GM19240 (cell line): ENCODE measurements around the gene ATG9A.

Experiments used
- DNase-seq: peaks from one replicate; pipeline ENCODE4 v3.0.0; 2011; ENCODE audit warnings: low spot score; ENCODE audit not compliant: insufficient read length

Gene ATG9A

DNA sequence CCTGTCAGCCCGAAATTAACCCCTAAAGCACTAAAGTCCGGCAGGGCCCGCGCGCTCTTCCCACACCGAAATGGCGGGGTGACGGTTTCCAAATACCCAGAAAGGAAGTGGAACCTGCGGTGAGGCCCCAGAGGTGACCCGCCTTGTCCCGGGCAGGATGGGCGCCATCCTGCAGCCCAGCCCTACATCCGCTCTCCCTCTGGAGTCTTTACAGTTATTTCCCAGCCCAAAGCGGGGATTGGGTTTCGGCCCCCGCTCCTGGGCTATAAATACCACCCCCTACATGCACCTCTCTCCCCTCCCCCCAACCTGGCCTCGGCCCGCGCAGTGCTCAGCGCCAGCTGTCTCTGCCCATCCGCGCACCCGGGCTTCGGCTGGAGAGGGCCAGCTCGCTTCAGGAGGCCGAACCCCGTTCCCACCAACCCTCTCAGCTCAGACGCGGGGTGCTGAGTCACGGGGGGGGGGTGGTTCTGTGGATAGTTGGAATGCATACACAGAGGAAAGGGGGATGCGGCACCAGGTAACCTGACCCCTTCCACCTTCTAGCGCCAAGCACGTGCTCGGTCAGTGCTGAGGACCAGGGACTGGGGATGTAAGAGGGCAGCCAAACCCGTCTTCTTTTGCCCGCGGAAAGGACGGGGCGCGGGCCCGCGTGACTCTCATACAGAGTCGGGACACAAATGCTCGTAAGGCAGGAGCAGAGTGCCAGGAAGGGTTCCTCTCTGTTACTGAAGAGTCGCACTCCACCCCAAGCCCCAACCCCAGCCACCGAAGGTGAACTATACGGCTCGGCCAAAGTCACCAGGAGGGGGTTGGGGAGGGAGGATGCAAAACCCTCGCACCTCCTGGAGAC lies 23.7 kb upstream of the ATG9A start, which contains the start of gene TUBA4B:
TUBA4B (plus strand) TSS at position 344 of the 853 bp plus-strand sequence; CDS start at position 509, 165 bp downstream.
- DNase-seq, result no peak

DNA sequence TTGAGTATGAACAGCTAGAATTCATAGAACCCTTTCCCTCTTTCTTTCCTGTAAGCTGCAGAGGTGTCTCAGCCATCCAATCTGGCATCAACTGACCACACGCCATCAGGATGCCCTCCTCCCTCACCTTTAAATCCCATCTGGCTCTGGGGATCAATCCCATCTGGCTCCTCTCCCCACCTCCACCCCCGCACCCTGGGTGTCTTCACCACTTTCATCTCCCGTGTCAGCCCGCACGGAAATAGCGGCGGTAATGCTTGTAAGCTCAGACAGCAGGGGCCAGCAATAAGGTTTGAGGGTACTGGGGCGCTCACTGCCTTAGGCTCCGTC lies 23.1 kb upstream of the ATG9A start:
- no peak for DNase-seq

DNA sequence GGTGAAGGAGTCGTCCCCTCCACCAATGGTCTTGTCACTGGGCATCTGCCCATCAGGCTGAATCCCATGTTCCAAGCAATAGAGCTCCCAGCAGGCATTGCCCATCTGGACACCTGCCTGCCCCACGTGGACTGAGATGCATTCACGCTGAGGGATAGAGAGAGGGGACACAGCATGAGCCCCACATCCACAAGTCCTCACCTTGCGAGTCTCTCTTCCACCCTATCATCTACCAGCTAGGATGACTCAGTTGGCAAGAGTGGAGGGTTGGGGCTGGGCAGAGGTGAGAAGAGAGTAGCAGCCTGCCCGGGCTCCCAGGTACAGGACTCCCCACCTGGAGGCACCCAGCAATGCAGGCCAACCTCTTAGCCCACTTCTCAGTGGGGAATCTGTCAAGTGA lies 22.6 kb upstream of the ATG9A start:
- no peak for DNase-seq

GRCh38 chr2:219251656-219252055 lies 22.2 kb upstream of the ATG9A start:
- DNase-seq, result no peak

DNA sequence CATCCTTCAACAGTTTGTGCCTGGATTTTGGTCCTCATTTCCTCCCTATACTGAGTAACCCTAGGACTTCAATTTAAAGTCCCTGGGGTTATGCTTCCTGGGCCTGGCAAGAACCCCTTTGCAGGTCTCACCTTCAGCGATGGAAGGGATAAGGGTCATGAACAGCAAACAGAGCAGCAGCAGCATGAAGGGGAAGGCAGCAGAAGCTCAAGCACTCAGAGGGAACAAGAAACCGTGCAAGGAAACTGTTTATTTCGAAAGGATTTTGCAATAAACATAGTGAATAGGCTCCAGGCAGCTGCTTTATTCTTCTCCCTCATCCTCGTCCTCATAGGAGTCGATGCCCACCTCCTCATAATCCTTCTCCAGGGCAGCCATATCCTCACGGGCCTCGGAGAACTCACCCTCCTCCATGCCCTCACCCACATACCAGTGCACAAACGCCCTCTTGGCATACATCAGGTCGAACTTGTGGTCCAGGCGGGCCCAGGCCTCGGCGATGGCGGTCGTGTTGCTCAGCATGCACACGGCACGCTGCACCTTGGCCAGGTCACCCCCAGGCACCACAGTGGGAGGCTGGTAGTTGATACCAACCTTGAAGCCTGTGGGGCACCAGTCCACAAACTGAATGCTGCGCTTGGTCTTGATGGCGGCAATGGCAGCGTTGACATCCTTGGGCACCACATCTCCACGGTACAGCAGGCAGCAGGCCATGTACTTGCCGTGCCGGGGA lies 20.8 kb upstream of the ATG9A start:
- DNase-seq, result no peak

DNA sequence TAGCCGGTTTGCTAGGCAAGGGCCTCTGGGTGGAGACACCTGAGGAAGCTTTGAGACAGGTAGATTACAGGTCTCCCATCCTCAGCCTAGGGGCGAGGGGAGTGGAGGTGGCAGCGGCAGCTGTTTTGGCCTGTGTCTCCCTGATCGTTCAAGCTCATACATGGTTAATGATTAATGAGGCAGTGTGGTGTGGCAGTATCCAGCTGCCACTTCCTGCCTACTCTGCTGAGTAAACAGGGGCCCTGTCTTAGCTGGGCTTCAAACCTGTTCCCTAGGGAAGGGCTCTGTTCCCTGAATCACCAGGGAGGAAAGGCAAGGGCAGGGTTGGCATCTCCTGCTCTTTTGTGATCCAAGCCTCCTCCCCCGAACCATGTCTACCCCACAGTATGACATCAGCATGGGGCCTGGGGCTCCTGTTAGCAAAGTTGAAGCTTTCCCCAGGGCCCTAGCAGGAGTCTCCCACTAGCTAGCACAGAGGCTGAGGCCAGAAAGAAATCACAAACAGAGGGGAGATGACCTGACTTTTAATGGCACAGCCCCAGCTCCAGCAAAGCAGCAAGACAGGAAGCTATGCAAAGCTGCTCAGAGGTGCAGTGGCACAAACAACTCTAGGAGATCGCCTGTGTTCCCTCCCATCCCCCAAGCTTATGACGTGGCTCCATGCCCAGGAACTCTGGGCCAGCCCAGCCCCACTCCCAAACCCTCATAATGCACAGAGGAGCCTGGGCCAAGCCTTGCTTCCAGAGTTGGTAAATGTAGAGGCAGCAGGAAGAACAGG lies 20.0 kb upstream of the ATG9A start:
- no peak for DNase-seq

DNA sequence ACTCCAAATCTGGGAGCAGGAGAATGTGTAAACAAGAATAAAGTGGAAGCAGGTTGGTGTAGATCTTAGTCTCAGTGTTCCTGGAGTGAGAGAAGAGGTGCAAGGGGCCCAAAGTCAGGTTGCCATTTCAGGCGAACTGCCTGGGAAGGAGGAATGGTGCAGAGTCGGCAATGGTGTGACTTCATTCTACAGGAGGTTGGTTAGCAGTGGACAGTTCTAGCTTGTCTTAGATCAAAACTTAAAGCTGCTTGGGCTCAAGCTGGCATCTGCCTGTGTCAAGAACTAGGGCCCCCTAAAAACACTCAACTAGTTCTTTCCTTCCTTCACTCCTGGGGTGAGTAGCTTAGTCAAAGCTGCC lies 19.4 kb upstream of the ATG9A start:
- DNase-seq, result no peak

- no peak for DNase-seq
Measured at GRCh38 chr2:219247678-219248642, 18.5 kb upstream of the ATG9A start.

- DNase-seq, result no peak
Measured at GRCh38 chr2:219246559-219246958, 17.1 kb upstream of the ATG9A start.

DNA sequence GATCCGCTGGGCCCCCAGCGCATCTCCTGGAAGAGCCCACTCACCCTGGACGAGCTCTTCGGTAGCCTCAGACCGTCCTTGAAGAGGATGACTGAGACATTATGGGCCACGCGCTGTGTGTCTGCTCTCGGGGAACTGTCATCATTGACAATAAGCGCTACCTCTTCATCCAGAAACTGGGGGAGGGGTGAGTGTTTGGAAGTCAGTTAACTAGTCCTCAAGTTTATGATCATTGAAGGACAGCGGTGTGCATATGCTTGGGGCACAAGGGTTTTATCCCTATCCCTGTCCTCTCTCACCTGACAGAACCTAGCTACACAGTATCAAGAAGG lies 16.4 kb upstream of the ATG9A start:
- DNase-seq, result no peak

DNA sequence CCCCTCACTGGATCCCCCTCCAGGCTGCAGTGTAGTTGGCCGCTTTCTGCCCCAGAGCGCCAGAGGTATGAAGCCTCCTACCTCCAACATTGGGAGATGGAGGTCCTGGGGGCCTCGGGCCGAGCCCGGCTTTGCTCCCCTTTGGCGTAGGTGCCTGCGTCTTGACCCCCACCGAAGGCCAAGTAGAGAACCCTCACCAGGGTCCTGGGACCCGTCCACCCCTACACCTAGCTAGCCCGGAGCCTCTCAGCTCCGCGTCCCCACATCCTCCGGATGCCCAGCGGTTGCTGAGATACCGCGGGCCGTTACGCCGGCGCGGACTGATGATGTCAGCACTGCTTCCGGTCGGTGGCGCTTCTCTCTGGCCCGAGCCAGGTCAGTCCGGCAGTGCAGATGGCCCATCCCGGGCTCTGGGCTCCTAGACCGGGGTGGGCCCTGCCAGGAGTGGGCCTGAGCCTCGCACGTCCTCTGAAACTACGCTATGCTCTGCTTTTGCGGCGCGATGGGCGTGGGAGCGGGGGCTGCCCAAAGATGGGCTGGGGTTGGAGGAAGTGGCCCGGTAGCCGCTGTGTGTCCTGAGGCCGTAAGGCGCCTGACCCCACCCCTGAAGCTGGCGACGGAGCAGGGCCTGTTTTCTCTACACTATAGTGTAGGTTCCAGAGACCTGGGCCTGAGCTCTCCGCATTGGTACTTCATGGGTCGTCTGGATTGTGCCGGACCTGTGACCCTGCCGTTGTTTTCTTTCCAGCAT lies 15.9 kb upstream of the ATG9A start, which contains the start of the genes GLB1L and STK16:
GLB1L (minus strand) TSS at position 297 of the 751 bp plus-strand sequence. CDS start 1,871 bp downstream, outside the sequence.
STK16 (plus strand) TSS at position 332 of the 751 bp plus-strand sequence. CDS start 521 bp downstream, outside the sequence.
- DNase-seq, result peak; percentile 98

DNA sequence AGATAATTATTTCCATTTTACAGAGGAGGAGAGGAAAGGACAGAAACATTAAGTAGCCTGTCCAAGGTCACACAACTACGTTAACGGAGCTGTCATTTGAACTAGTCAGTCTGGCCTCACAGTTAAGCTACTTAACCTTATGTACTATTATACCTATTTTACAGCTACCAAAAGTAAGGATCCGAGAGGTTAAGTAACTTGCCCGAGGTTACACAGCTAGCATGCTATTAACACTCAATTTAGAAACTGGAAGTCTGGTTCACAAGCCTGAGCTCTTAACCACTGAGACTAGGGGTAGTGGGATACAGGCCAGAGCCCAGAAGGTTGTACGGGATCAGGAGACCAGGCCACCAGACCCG lies 15.3 kb upstream of the ATG9A start:
- DNase-seq, result no peak

- no peak for DNase-seq
Measured at GRCh38 chr2:219243291-219243761, 13.9 kb upstream of the ATG9A start.

DNA sequence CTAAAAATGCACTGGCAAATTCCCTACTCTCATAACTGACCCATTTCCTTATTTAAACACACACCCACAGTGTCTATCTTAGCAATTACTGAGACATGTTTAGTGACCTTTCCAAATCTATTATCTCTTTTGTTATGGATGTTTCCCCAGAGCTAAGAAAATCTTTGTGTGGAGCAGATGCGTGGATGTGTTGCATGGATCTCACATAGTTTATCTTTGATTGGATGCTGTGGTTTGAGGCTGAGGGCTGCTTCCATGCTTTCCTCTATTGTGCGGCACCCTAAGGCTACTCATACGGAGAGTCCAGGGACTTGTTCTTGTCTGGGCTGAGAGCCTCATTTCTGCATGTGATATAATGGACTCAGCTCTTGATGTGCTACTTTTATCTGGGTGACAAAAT lies 4.9 kb upstream of the ATG9A start:
- no peak for DNase-seq

GRCh38 chr2:219230059-219230540 lies 664 bp upstream of the ATG9A start:
- peak; percentile 55 for DNase-seq

DNA sequence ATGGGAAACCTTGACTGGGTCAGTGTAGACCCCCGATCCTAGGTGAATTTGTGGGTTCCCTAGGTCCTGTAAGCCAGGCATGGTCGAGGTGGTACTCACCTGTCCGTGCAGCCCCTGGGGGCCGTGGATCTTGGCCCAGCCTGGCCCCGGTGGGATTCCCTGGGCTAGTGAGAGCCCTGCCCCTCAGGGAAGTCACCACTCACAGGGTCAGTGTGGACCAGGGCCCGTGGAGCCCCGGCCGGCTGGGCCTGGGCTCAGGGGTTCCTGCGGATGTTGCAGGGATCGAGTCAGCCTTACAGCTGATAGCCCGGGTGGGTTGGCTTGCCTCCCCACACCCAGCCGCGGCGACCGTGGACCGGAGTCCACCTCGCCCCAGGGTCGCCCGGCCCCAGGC lies 528 bp downstream of the ATG9A start:
- no peak for DNase-seq

DNA sequence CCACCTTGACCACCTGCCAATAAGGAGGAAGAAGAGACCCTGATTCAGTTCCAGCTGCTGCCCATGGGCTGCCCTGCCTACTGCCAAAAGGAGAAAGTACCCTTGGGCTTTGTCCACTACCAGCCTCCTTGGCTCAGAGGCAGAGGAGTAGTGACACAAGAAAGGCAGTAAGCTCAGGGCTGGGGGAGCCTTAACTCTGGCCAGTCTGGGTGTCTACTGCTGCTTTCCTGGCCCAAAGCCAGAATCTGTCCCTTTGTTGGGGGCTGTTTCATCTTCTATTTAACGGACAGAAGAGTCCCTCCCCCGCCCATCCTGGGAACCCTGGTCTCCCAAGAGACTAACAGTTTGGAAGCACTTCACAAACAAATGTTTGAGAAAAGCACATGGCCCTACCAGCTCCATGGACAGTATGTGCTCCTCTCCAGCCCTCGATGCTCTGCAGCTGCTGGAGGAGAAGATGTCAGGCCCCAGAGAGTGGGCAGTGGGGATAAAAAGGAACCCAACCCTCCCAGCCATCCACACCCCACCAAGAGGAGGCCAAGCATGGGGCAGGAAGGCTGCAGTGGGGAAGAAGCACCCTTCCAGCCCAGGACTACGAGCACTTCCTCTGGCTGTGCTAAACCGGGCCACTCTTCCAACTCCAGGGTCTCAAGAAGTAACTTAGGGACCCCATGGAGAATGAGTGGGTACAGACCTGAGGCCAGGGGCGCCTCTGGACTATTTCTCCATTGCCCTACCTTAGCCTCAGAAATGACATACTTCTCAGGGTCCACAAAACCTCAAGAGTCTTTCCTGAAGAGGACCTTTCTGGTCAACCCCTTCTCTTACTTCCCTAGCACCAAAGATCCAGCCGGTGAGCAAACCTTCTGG lies 1.2 kb downstream of the ATG9A start:
- DNase-seq, result no peak

DNA sequence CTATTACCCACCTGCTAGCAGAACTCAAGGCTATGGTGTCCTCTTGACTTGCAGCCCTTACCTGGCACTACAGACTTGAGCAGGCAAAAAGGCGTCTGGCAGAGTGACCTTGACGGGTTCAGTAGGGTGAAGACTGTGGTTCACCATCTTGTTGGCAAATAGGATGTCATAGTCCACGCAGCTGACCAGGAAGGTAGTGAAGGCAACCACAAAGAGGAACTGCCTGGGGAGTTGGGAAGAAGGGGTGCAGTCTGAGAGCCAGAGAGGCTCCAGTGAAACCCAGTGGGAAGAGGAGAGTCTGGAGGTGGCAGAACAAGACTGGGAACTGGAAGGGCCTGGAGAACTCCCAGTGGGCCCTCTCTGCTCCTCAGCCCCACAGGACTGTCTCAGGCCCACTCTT lies 4.1 kb downstream of the ATG9A start:
- no peak for DNase-seq
